Liver (tissue), 9 donors: ENCODE data around the gene HIPK1. TPM values are rescaled to one million over a fixed set of nuclear protein-coding genes. Genes with fewer than 3 reads are reported as not detected.

ENCODE experiments used
- DNase-seq: peaks from one replicate; pipeline ENCODE4 v3.0.0-alpha.2; 2017; ENCODE audit warnings: low spot score
- H3K27ac ChIP-seq, 2 donors: one replicate each; pipeline ENCODE4 v1.7.0; 2013; ENCODE audit warnings: inconsistent platforms in 2 of 2, low read length in 2 of 2, control low read depth in 1 of 2, low read depth in 1 of 2, mild to moderate bottlenecking in 1 of 2
- H3K27me3 ChIP-seq, 4 donors: one replicate each; pipeline versions ENCODE4 v1.6.1 to v1.7.0; 2013; ENCODE audit warnings: low read length in 3 of 4, inconsistent platforms in 1 of 4, mild to moderate bottlenecking in 1 of 4, moderate library complexity in 1 of 4; ENCODE audit not compliant: control insufficient read depth in 4 of 4, insufficient read depth in 4 of 4
- H3K36me3 ChIP-seq, 4 donors: one replicate each; pipeline versions ENCODE4 v1.6.1 to v1.7.0; 2013; ENCODE audit warnings: low read length in 3 of 4, mild to moderate bottlenecking in 3 of 4, low read depth in 1 of 4, moderate library complexity in 1 of 4; ENCODE audit not compliant: control insufficient read depth in 4 of 4, insufficient read depth in 3 of 4
- H3K4me1 ChIP-seq, 4 donors: one replicate each; pipeline versions ENCODE4 v1.6.1 to v1.7.0; 2013; ENCODE audit warnings: low read length in 3 of 4, mild to moderate bottlenecking in 3 of 4, moderate library complexity in 1 of 4; ENCODE audit not compliant: control insufficient read depth in 4 of 4, insufficient read depth in 4 of 4
- H3K4me3 ChIP-seq, 3 donors: one replicate each; pipeline versions ENCODE4 v1.6.1 to v1.7.0; 2013; ENCODE audit warnings: low read length in 3 of 3, control low read depth in 1 of 3, low read depth in 1 of 3, mild to moderate bottlenecking in 1 of 3
- H3K9ac ChIP-seq, 2 donors: one replicate each; pipeline ENCODE4 v1.7.0; 2013; ENCODE audit warnings: low read length in 2 of 2, mild to moderate bottlenecking in 2 of 2, moderate library complexity in 2 of 2, control low read depth in 1 of 2, low read depth in 1 of 2
- H3K9me3 ChIP-seq, 4 donors: one replicate each; pipeline versions ENCODE4 v1.6.1 to v1.7.0; 2013; ENCODE audit warnings: low read length in 3 of 4; ENCODE audit not compliant: control insufficient read depth in 4 of 4
- EGR1 ChIP-seq, 2 donors: IDR thresholded peaks; 2 replicates each; pipeline ENCODE4 v1.6.1; 2016 to 2018; ENCODE audit warnings: antibody characterized with exemption in 2 of 2, low read depth in 2 of 2
- FOXA1 ChIP-seq: IDR thresholded peaks from 2 replicates; pipeline ENCODE4 v1.6.1; 2016; ENCODE audit warnings: antibody characterized with exemption
- GABPA ChIP-seq, 2 donors: IDR thresholded peaks in 1 of 2; conservative IDR thresholded peaks in 1 of 2; 2 replicates each; pipeline ENCODE4 v1.6.1; 2016; ENCODE audit warnings: antibody characterized with exemption in 2 of 2, mild to moderate bottlenecking in 1 of 2, moderate library complexity in 1 of 2
- HNF4A ChIP-seq, 2 donors: conservative IDR thresholded peaks; 2 replicates each; pipeline ENCODE4 v1.6.1; 2016; ENCODE audit warnings: antibody characterized with exemption in 2 of 2, mild to moderate bottlenecking in 2 of 2
- HNF4G ChIP-seq: IDR thresholded peaks from 2 replicates; pipeline ENCODE4 v1.6.1; 2016; ENCODE audit warnings: antibody characterized with exemption
- JUND ChIP-seq, 2 donors: IDR thresholded peaks; 2 replicates each; pipeline ENCODE4 v1.6.1; 2016; ENCODE audit warnings: antibody characterized with exemption in 2 of 2
- RAD21 ChIP-seq, 2 donors: IDR thresholded peaks; 2 replicates each; pipeline ENCODE4 v1.6.1; 2016; ENCODE audit warnings: antibody characterized with exemption in 2 of 2, mild to moderate bottlenecking in 2 of 2
- REST ChIP-seq: IDR thresholded peaks from 2 replicates; pipeline ENCODE4 v1.6.1; 2016; ENCODE audit warnings: antibody characterized with exemption, mild to moderate bottlenecking
- RXRA ChIP-seq, 2 donors: IDR thresholded peaks; 2 replicates each; pipeline ENCODE4 v1.6.1; 2017 to 2018; ENCODE audit warnings: antibody characterized with exemption in 2 of 2, mild to moderate bottlenecking in 1 of 2
- SP1 ChIP-seq: IDR thresholded peaks from 2 replicates; pipeline ENCODE4 v1.6.1; 2018; ENCODE audit warnings: antibody characterized with exemption, mild to moderate bottlenecking
- TAF1 ChIP-seq: conservative IDR thresholded peaks from 2 replicates; pipeline ENCODE4 v1.6.1; 2016; ENCODE audit warnings: antibody characterized with exemption, mild to moderate bottlenecking
- YY1 ChIP-seq: IDR thresholded peaks from 2 replicates; pipeline ENCODE4 v1.6.1; 2016; ENCODE audit warnings: antibody characterized with exemption, mild to moderate bottlenecking
- WGBS: extraction: QIAGEN DNeasy Blood & Tissue Kit; methylation state at CpG from one replicate; pipeline ENCODE4 v1.1.7; 2013; 5-methylcytosine and 5-hydroxymethylcytosine counted together
- polyA plus RNA-seq, 2 donors: library from polyadenylated mRNA; stranded (reverse) in 1 of 2; unstranded in 1 of 2; fragments of 200-250 nt in 1 of 2; fragments of >200 nt in 1 of 2; fragmentation: Nextera tagmentation in 1 of 2; extraction: Ambion mirVana in 1 of 2; gene quantifications; one replicate each; pipeline versions ENCODE4 v1.2.1 to v1.2.3, GENCODE V29; 2013 to 2015
- total RNA-seq, 2 donors: library from RNA; depleted of rRNA; stranded (reverse); fragments of >200 nt; gene quantifications; one replicate each; pipeline ENCODE4 v1.2.3, GENCODE V29; 2014
- TF ChIP-seq, protein P1 (sequence below): IDR thresholded peaks from 2 replicates; pipeline ENCODE4 v1.6.1; 2016; ENCODE audit warnings: antibody characterized with exemption
- TF ChIP-seq, protein P2 (sequence below): fragments of 150-350 bp; IDR thresholded peaks from 2 replicates; pipeline ENCODE4 v1.5.1; 2017; ENCODE audit warnings: improper control_type of control experiment, low read depth, low read length; ENCODE audit not compliant: missing input control
- TF ChIP-seq, protein P3 (sequence below): IDR thresholded peaks from 2 replicates; pipeline ENCODE4 v1.6.1; 2016; ENCODE audit warnings: antibody characterized with exemption
- TF ChIP-seq, protein P4 (sequence below): IDR thresholded peaks from 2 replicates; pipeline ENCODE4 v1.6.1; 2016; ENCODE audit warnings: antibody characterized with exemption
- donor health status: healthy.
- donor health status: healthy.
- donor health status: healthy.
- donor health status: healthy.
- donor health status: healthy.

Gene HIPK1
- total and polyA plus RNA-seq, 4 donors: 8.7 to 50.2 (median 15.1) TPM

GRCh38 chr1:114024049-114024448 is 94.9 kb downstream of the HIPK1 start:
- TF ChIP-seq RAD21 (IDR thresholded peaks at IDR 0.05): no peak
- TF ChIP-seq JUND (IDR thresholded peaks at IDR 0.05): no peak
- no peak for TF ChIP-seq EGR1 (IDR thresholded peaks at IDR 0.05; ENCODE audit: low read depth in 2 of 2)
- TF ChIP-seq, protein P1, sequence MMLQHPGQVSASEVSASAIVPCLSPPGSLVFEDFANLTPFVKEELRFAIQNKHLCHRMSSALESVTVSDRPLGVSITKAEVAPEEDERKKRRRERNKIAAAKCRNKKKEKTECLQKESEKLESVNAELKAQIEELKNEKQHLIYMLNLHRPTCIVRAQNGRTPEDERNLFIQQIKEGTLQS: no peak
- TF ChIP-seq YY1: no peak
- TF ChIP-seq FOXA1: no peak
- no peak for TF ChIP-seq SP1
- no peak for TF ChIP-seq RXRA (IDR thresholded peaks at IDR 0.05)
- no peak for TF ChIP-seq HNF4G
- DNase-seq: no peak
- 88% methylated on average over 6 of the region's 6 CpGs for WGBS
- Histone ChIP-seq H3K27ac (no peak overlapping the region), H3K4me3 (no peak overlapping the region), H3K27me3 (no peaks in the 10 kb centered on the region), H3K36me3 (no peaks in the 10 kb centered on the region), H3K9me3 (no peaks in the 10 kb centered on the region), H3K4me1 (no peaks in the 10 kb centered on the region), H3K9ac (no peak overlapping the region)

GRCh38 chr1:114025609-114026401 is 96.7 kb downstream of the HIPK1 start:
- H3K9me3 ChIP-seq: no peaks in the 10 kb centered on the region
- no peak for DNase-seq
- WGBS: 92% methylated on average over 5 of the region's 5 CpGs

More at GRCh38 chr1:114025609-114026401, 96.7 kb downstream of the HIPK1 start:
- Histone ChIP-seq H3K27me3 (no peaks in the 10 kb centered on the region), H3K27ac (no peak overlapping the region), H3K36me3 (no peaks in the 10 kb centered on the region), H3K4me3 (no peak overlapping the region), H3K9ac (no peak overlapping the region), H3K4me1 (no peaks in the 10 kb centered on the region)
- TF ChIP-seq, protein P2, sequence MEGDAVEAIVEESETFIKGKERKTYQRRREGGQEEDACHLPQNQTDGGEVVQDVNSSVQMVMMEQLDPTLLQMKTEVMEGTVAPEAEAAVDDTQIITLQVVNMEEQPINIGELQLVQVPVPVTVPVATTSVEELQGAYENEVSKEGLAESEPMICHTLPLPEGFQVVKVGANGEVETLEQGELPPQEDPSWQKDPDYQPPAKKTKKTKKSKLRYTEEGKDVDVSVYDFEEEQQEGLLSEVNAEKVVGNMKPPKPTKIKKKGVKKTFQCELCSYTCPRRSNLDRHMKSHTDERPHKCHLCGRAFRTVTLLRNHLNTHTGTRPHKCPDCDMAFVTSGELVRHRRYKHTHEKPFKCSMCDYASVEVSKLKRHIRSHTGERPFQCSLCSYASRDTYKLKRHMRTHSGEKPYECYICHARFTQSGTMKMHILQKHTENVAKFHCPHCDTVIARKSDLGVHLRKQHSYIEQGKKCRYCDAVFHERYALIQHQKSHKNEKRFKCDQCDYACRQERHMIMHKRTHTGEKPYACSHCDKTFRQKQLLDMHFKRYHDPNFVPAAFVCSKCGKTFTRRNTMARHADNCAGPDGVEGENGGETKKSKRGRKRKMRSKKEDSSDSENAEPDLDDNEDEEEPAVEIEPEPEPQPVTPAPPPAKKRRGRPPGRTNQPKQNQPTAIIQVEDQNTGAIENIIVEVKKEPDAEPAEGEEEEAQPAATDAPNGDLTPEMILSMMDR: no peak
- TF ChIP-seq, protein P3, sequence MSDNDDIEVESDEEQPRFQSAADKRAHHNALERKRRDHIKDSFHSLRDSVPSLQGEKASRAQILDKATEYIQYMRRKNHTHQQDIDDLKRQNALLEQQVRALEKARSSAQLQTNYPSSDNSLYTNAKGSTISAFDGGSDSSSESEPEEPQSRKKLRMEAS: no peak
- TF ChIP-seq REST (no peak), HNF4G (no peak), TAF1 (no peak), RAD21 (IDR thresholded peaks at IDR 0.05) (no peak), GABPA (IDR thresholded peaks at IDR 0.05 in 1 of 2, conservative IDR thresholded peaks at IDR 0.05 in 1 of 2) (no peak), EGR1 (IDR thresholded peaks at IDR 0.05; ENCODE audit: low read depth in 2 of 2) (no peak), YY1 (no peak), RXRA (IDR thresholded peaks at IDR 0.05) (no peak), JUND (IDR thresholded peaks at IDR 0.05) (no peak), HNF4A (conservative IDR thresholded peaks at IDR 0.05) (no peak), FOXA1 (no peak)
- TF ChIP-seq, protein P4, sequence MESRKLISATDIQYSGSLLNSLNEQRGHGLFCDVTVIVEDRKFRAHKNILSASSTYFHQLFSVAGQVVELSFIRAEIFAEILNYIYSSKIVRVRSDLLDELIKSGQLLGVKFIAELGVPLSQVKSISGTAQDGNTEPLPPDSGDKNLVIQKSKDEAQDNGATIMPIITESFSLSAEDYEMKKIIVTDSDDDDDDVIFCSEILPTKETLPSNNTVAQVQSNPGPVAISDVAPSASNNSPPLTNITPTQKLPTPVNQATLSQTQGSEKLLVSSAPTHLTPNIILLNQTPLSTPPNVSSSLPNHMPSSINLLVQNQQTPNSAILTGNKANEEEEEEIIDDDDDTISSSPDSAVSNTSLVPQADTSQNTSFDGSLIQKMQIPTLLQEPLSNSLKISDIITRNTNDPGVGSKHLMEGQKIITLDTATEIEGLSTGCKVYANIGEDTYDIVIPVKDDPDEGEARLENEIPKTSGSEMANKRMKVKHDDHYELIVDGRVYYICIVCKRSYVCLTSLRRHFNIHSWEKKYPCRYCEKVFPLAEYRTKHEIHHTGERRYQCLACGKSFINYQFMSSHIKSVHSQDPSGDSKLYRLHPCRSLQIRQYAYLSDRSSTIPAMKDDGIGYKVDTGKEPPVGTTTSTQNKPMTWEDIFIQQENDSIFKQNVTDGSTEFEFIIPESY: no peak
- TF ChIP-seq, protein P1: no peak
